SIG-M5 (cell line): ENCODE data around the gene UFM1.
"Not testable (repeated sequence)": the region's sequence is repeated elsewhere in the genome, so short reads cannot be mapped to it uniquely, and the experiment has no call there.

Experiments
- DNase-seq: peaks from one replicate; lab custom pipeline; 2025; lab: John Stamatoyannopoulos, UW

The UFM1 gene

DNA sequence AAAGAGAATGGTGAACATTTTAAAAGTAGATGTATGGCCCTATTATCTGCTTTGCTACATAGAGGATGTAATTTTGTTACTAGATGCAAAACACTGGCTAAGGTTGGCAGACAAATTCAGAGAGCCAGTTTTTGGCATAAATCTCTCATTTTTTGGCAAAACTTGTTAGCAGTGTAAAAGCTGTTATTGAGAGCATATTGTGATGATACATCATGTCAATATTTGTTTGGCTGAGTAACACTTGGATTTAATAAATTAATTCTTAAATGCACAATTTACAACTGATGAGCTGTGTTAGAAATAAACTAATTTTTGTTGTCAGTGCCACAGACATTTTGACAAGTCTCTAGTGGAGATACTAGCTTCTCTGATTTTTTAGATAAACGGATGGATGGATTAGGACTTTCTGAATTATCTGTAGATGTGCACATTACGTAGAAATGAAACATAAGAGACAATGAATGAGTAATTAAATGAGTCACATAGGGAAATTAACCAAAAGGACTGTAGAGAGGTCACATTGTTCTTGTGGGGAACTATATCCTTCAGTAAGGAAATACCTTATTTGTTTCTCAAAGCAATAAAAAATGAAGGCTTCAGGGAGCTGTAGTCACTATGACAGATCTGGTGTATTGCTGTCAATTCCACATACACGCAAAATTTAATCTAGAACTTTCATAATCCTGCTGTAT lies 17.4 kb downstream of the UFM1 start:
- no peak for DNase-seq

DNA sequence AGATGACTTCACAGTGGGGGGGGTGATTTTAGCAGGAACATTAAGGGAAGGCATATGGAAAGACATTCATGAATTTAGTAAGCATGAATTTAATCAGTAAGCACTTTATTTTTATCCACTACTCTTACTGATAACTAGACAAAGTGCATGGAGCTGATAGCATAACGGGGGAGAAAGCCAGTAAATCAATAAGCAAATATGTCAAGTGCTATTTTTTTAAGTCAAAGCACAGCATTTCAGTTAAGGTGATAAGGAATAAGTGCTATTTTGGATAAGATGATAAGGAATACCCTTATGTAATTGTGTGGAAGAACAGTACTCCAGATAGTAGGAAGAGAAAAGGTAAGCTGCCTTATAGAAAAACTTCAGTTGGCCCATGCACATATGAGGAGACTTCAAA lies 19.4 kb downstream of the UFM1 start:
- no peak for DNase-seq

DNA sequence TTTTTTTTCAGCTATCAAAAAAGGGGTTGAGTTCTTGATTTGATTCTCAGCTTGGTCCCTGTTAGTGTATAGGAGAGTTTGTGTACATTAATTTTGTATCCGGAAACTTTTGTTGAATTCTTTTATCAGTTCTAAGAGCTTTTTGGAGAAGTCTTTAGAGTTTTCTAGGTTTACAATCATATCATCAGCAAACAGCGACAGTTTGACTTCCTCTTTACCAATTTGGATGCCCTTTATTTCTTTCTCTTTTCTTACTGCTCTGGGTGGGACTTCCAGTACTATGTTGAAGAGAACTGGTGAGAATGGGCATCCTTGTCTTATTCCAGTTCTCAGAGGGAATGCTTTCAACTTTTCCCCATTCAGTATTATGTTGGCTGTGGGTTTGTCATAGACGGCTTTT lies 20.4 kb downstream of the UFM1 start:
- not testable (repeated sequence) for DNase-seq

DNA sequence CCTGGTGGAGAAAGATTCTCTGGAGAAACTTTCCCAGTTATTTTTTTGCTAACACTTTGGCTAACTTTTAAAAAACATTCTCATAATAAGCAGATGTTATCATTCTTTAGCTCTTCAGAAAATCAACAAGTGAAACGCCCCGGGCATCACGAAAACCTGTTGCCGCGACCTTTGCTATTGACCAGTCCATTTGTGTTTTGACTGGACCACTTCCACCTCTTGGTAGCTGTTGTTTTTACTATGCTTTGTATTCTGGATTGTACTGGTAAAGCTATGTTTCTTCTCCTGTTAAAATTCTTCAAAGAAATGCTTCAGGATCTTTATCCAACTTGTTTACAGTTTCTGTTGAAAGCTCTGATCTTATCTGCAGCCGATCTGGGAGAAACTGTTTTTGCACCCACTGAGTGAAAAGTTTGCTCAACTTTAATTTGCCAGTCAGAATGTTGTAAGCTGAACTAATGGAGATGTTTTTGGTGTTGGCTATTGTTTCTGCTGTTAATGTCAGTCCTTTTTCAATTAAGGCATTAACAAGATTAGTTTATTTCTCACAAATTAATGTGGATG lies 23.3 kb downstream of the UFM1 start:
- DNase-seq, result no peak

DNA sequence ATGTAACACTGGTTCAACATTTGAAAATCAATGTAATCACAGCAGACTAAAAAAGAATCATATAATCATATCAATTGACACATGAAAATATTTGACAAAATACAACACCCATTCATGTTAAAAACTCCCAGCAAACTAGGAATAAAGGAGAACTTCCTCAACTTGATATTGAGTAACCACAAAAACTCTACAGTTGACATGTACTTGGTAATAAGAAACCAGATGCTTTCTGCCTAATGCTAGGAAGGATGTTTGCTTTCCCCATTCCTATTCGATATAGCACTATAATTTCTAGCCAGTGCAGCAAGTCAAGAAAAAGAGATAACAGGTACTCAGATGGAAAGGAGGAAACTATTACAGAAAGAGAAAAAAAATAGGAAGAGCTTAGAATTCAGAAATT lies 26.9 kb downstream of the UFM1 start:
- no peak for DNase-seq

DNA sequence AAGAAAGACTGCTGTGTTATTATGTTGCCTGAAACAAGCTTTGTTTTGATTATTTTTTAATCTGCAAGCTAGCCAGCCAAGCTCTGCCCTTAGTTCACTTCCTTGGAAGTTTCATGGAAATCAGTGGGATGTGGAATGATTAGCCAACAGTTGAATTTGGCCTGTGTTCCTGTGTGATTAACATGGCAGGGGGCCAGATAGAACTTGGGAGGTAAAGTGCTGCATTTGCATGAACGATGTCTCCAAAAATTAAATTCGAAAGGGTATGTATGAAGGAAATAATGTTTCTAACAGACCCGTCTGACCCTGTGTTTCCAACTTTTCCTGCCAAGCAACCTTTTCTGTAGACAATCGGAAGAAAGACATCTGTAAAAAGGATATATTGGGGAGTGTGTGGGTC lies 32.2 kb downstream of the UFM1 start:
- no peak for DNase-seq

DNA sequence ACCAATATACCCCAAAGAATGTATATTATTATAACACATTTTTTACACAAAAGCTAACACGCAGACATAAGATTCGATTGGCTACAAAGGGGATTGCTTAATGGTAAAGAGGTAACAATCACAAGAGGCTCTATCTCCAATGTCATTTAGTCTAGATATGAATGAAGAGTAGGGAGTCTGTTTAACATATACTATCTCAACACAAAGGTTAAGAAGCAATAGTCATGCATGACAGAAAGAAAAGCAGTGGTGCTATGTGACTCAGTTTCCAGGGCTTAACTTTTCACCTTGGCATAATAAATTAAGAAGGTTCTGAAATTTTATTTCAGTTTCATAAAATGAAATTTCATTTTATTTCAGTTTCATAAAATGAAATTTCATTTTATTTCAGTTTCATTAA lies 33.3 kb downstream of the UFM1 start:
- no peak for DNase-seq

DNA sequence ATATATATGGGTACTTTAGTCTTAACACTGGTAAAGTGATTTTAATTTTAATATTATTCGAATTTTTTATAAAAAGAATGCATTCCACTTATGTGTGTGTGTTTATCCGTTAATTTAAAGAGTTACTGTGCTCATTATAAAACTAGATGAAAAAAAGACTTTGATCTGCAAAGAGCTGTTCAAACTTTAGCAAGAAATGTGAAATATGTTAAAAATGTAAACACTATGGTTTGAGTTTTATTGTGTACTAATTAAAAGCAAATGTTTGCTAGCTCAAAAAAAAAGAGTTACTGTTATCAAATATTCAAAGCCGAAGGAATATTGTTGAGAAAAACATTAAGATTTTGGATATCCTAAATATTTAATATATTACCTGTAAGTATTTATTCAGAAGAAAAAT lies 34.5 kb downstream of the UFM1 start:
- no peak for DNase-seq

DNA sequence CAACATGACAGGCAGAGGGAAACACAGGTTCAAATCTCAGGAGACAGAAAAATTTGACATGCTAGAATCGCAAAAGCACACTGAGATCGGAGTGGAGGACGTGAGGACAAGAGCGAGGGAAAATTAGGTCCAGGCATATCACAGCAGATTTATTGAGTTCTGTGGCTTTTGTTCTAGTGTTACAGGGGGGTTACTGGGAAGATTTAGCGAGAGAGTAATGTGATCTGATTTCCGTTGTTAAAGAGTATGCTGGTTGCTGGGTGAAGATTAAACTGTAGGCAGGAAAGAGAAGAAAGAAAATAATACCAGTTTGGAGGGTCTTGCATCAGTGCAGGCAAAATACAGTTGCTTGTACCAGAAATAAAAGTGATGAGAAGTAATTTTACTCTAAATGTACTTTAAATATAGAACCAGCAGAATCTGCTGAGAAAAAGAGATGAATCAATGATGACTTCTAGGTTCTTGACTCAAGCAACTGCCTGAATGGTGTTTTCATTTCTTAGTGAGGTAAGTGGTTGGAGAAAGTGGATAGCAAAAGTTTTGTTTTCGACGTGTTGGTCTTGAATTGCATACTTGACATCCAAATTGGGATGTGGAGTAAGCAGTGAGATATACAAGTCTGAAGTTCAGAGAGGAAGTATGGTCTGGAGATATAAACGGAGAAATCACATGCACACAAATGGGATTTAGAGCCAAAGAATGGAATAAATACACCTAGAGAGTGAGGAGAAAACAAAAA lies 35.7 kb downstream of the UFM1 start:
- DNase-seq, result no peak

DNA sequence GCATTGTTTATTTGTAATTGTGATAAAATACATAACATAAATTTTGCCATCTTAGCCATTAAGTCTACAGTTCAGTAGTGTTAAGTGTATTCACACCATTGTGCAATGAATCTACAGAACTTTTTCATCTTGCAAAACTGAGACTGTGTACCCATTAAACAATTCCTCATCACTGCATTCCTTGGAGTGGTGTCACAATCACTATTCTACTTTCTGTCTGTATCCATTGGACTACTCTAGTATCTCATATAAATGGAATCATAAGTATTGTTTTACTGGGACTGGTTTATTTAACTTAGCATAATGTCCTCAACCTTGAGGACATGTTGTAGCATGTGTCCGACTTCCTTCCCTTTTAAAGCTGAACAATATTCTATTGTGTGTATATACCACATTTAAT lies 36.8 kb downstream of the UFM1 start:
- no peak for DNase-seq

DNA sequence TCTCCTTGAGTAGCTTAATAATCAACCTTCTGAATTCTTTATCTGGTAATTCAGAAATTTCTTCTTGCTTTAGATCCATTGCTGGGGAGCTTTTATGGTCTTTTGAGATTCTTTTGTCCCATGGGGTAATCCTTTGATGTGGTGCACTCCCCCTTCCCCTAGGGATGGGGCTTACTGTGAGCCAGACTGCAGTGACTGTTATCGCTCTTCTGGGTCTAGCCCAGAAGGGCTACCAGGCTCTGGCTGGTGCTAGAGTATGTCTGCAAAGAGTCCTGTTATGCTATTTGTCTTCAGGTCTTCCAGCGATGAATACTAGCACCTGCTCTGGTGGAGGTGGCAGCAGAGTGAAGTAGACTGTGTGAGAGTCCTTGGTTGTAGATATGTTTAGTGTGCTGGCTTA lies 41.7 kb downstream of the UFM1 start:
- no peak for DNase-seq

DNA sequence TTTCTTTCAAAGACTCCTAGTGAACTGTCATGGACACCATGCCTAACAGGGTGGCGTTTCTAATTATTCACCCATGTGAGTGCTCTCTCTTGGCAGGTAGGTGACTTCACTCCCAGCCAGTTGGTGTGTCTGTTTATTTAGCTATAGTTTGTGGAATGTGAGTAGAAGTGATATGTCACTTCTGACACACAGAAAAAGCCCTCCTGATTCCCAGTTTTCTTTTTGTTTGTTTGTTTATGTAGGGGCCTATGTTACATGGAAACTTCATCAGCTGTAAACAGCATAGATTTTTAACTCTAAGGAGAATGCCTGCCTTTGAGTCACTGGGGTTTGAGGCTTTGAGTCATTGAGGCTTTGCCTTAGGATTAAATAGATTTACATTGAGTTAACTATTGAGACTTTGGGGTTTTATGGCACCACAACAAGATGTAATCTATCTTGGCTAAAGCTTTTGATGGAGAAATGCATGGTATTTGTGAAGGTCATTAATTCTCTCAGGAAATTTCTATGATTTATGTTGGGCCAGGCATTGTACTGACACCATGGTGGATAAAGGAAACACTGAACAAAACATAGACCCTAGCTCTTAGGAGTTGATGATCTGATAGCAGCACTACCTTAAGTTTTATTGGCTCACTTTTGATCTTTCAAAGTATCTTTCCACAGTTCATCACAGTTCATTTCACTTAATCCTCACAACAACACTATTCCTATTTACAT lies 45.3 kb downstream of the UFM1 start:
- no peak for DNase-seq

DNA sequence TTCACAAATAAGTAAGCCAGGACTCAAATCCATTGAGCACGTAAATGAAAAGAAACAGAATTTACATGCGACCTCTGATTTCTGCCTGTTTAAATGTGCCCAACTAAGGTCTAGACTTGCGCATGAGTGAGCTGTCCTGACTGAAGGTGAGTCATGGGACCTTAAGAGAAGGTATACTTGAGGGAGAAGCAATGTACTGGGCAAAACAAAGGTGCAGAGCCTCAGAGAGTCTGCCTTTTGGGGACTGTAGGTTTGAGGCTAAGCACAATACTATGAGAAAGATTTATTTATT lies 45.8 kb downstream of the UFM1 start:
- DNase-seq, result no peak

DNA sequence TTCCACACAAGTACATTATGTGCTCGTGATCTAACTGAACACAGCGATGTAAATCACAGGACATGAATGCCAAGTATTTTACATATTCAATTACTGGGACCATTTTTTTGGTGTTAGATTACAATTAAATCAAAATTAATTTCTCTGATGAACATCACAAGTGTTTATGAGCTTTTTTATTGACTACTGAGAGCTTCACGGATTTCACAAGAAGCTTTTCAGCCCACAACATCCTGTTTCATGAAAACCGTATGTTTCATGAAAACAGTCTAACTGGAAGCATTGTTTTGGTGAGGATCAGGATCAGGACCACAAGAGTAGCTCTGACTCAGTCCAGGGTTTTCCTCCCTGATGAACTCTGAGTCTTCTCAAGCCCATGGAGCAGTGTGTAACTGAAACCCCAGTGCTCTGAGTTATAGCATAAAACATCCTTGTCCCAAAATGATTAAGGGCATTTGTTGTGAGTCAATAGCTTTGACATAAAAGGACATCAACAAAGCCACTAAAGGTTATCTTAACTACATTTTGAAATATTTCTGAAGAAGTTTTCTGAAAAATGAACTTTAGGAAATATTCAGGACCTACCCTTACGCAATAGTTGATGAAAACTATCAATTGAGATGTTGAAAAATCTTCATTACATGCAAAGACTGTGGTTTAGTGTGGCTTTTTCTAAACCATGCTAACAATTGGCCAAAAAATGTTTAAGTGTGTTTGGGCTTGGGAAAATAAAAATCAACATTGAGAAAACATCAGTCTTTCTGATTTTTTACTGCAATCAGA lies 49.3 kb downstream of the UFM1 start:
- DNase-seq, result no peak

DNA sequence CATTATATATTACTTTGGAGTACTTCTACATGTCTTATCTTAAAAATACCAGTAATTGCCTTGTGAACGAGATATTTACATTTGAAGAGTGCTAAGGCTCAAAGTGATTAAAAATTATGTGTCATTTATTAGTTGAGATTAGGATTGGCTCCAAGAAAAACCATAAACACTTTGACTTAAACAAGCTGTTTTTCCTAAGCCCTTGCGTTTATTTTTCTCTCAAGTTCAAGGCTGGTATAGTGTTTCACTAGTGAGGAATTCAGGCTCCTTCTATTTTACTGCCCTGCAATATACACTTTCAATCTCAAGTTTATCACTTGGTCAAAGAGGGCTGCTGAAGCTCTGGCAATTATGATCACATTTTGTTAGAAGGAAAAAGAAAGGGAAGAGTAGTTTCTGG lies 49.9 kb downstream of the UFM1 start:
- DNase-seq, result no peak

DNA sequence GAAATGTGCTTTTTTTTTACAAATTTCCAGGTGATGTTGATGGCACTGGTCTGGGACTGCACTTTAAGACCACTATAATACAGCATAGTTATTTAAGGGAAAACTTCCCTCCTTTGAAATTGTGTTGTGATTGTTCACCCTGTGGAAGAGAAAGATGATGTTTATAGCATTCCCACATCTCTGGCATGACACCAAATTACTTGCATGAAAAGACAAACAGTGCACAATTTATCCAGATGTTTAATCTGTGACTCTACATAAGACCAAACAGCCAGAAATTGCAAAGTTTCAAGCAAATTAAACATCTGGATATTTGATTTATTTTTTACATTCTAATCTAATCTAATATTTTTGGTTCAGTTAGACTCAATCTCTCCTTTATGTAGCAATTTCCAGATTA lies 51.6 kb downstream of the UFM1 start:
- no peak for DNase-seq

DNA sequence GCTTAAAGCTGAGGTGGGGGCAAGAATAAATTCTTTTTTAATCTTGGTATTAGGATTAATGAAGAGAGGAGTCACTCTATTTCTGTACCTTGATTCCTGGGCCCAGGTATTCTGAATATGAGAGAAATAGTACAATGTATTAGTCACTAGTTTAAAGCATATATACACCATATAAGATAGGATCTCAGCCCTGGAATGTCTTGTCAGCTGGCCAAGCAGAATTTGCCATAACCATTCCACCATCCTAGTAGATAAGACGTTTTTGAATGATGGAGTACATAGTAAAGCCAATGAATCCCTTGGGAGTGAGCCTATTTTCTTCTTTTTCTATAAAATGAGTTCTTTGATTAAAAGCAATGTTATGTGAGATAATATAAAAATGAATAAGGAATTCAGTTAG lies 55.6 kb downstream of the UFM1 start:
- DNase-seq, result no peak

DNA sequence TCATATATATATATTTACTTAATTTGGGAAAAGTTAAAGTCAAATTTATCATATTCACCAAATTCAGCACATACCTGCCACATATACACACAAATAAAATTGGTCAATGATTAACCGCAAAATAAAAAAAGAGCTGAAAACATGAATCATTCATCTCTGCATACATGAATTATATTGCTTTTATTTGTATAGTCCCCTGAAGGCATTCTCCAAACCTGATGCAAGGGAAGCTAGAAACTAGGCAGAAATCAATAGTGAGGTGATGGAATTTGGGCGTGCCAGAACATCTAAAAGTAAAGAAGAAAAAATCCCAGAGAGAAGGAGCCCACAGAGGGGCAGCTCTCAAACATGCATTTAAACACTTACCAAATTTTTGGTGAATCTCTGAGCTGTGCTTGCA lies 60.1 kb downstream of the UFM1 start:
- no peak for DNase-seq

DNA sequence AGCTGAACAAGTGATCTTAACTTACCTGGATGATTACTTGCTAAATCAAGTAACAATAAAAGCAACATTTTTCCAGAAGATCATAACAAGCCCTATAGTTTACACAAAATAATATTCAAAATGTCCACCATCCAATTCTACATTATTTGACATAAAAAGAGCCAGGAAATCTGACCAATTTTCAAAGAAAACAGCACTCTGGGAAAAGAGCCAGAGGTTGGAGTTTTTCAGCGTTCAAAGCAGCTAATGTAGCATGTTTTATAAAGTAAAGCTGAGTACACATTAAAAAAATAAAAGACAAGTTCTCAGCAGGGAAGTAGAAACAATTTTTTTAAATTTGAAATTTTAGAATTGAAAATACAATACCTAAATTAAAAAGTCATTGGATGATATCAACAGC lies 62.6 kb downstream of the UFM1 start:
- no peak for DNase-seq
